ENCODE measurements around the gene MED16.

DNA sequence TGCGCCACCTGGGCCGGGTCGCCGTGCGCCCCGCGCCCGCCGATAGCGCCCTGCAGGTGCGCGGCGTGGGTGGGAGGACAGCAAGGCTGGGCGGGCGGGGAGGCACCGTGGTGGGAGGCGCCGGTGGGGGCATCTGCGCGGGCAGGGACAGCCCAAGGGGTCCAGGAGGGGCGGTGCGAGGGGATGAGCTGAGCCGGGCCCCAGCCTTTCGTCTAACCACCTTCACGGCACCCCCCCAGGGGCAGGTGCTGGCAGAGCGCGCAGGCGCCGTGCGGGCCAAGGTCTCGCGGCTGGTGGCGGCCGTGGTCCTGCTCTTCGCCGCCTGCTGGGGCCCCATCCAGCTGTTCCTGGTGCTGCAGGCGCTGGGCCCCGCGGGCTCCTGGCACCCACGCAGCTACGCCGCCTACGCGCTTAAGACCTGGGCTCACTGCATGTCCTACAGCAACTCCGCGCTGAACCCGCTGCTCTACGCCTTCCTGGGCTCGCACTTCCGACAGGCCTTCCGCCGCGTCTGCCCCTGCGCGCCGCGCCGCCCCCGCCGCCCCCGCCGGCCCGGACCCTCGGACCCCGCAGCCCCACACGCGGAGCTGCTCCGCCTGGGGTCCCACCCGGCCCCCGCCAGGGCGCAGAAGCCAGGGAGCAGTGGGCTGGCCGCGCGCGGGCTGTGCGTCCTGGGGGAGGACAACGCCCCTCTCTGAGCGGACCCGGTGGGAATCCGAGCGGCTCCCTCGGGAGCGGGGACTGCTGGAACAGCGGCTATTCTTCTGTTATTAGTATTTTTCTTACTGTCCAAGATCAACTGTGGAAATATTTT, 27.3 kb upstream of the MED16 start:
- TF ChIP-seq FOXP2 (optimal IDR thresholded peaks at IDR 0.05; ENCODE audit: control extremely low read depth, extremely low read length, insufficient read depth), result no peak
- TF ChIP-seq EZH2 (IDR thresholded peaks at IDR 0.05), result no peak
